Testis (tissue), 2 donors: ENCODE data around the gene ALPI.

Source experiments
- CTCF ChIP-seq, 3 experiments: fragments of 450-650 bp in 2 of 3; fragments of 200-600 bp in 1 of 3; sonication (generic) in 1 of 3; IDR thresholded peaks; one replicate each; pipeline ENCODE4 v1.5.1; 2016 to 2019; ENCODE audit warnings: antibody characterized with exemption in 3 of 3, mild to moderate bottlenecking in 2 of 3, moderate library complexity in 1 of 3
- POLR2A ChIP-seq: fragments of 450-650 bp; IDR thresholded peaks from one replicate; pipeline ENCODE4 v1.6.1; 2017; ENCODE audit warnings: antibody characterized with exemption, mild to moderate bottlenecking, moderate library complexity

- TF ChIP-seq POLR2A = no peak
- no peak for TF ChIP-seq CTCF (IDR thresholded peaks at IDR 0.05)
Measured at GRCh38 chr2:232489516-232490220, 33.7 kb downstream of the ALPI start.
